Ecto neural progenitor cell (in vitro differentiated cells): ENCODE results near the gene DNAJA4.
"Not testable (repeated sequence)": the region's sequence is repeated elsewhere in the genome, so short reads cannot be mapped to it uniquely, and the experiment has no call there.

ENCODE experiments used
- DNase-seq: peaks from one replicate; pipeline ENCODE4 v3.0.0-alpha.2; 2018; ENCODE audit warnings: low spot score

Gene DNAJA4

GRCh38 chr15:78244101-78244500 is 20.3 kb upstream of the DNAJA4 start:
- no peak for DNase-seq

- DNase-seq, result no peak
These were observed 19.5 kb upstream of the DNAJA4 start for GRCh38 chr15:78244893-78245292.

GRCh38 chr15:78245392-78245791 is 19.0 kb upstream of the DNAJA4 start:
- DNase-seq, result not testable (repeated sequence)

GRCh38 chr15:78245976-78246620 is 18.3 kb upstream of the DNAJA4 start:
- not testable (repeated sequence) for DNase-seq

GRCh38 chr15:78247911-78248310 is 16.5 kb upstream of the DNAJA4 start:
- DNase-seq, result no peak

GRCh38 chr15:78249131-78249530 is 15.2 kb upstream of the DNAJA4 start:
- DNase-seq, result no peak

- DNase-seq, result no peak
These were observed 13.2 kb upstream of the DNAJA4 start for GRCh38 chr15:78251136-78251535.

GRCh38 chr15:78255421-78256043 is 8.8 kb upstream of the DNAJA4 start:
- no peak for DNase-seq

- DNase-seq, result no peak
These were observed 8.3 kb upstream of the DNAJA4 start for GRCh38 chr15:78256044-78256437.

GRCh38 chr15:78257681-78258080 is 6.7 kb upstream of the DNAJA4 start:
- DNase-seq, result no peak

GRCh38 chr15:78259232-78259631 is 5.1 kb upstream of the DNAJA4 start:
- no peak for DNase-seq

GRCh38 chr15:78260489-78260888 is 3.9 kb upstream of the DNAJA4 start:
- DNase-seq, result no peak

- no peak for DNase-seq
These were observed 3.3 kb upstream of the DNAJA4 start for GRCh38 chr15:78261062-78261461.

GRCh38 chr15:78263351-78263781 is 996 bp upstream of the DNAJA4 start:
- DNase-seq, result no peak

GRCh38 chr15:78263907-78264303 is 457 bp upstream of the DNAJA4 start:
- no peak for DNase-seq

GRCh38 chr15:78265137-78265460 is 737 bp downstream of the DNAJA4 start:
- no peak for DNase-seq

GRCh38 chr15:78265752-78266224 is 1.4 kb downstream of the DNAJA4 start:
- no peak for DNase-seq

- DNase-seq, result no peak
These were observed 1.9 kb downstream of the DNAJA4 start for GRCh38 chr15:78266229-78266628.

GRCh38 chr15:78266806-78267205 is 2.4 kb downstream of the DNAJA4 start:
- DNase-seq, result no peak

GRCh38 chr15:78272316-78272715 is 8.0 kb downstream of the DNAJA4 start:
- no peak for DNase-seq

GRCh38 chr15:78272776-78273175 is 8.4 kb downstream of the DNAJA4 start:
- no peak for DNase-seq

GRCh38 chr15:78274994-78275393 is 10.6 kb downstream of the DNAJA4 start:
- DNase-seq, result no peak

GRCh38 chr15:78276064-78276943 is 11.9 kb downstream of the DNAJA4 start:
- DNase-seq, result no peak
